SU-DHL-6 (cell line): Measurements from ENCODE around the gene C3orf49.

Experiments
- H2AFZ ChIP-seq: fragments of 200-600 bp; sonication (generic); 2 replicates; pipeline ENCODE4 v1.6.1; 2014; ENCODE audit warnings: low read depth, mild to moderate bottlenecking, moderate library complexity, mixed read lengths, antibody characterized with exemption, low read length; ENCODE audit not compliant: severe bottlenecking
- H3F3A ChIP-seq: fragments of 200-600 bp; shearing (Covaris generic); 2 replicates; pipeline ENCODE4 v1.6.0; 2016; ENCODE audit warnings: antibody characterized with exemption, mild to moderate bottlenecking; ENCODE audit not compliant: insufficient read depth
- H3K27ac ChIP-seq: fragments of 200-600 bp; sonication (generic); 2 replicates; pipeline ENCODE4 v1.5.1; 2016; ENCODE audit warnings: low read depth, mild to moderate bottlenecking, low read length, moderate library complexity, mixed read lengths
- H3K27me3 ChIP-seq: fragments of 200-600 bp; sonication (generic), shearing (Covaris generic); 2 replicates; pipeline ENCODE4 v1.6.0; 2014; ENCODE audit warnings: mild to moderate bottlenecking, low read length
- H3K36me3 ChIP-seq: fragments of 200-600 bp; sonication (generic); 2 replicates; pipeline ENCODE4 v1.6.1; 2014; ENCODE audit warnings: mild to moderate bottlenecking, low read length, mixed read lengths
- H3K4me2 ChIP-seq: fragments of 300-600, 200-600 bp; shearing (Covaris generic), sonication (generic); 2 replicates; pipeline ENCODE4 v1.6.0; 2014; ENCODE audit warnings: low read length, low read depth, mild to moderate bottlenecking; ENCODE audit not compliant: poor library complexity, severe bottlenecking
- H3K4me3 ChIP-seq: fragments of 200-600 bp; sonication (generic); 2 replicates; pipeline ENCODE4 v1.5.1; 2014; ENCODE audit warnings: antibody characterized with exemption, low read length, mild to moderate bottlenecking, mixed read lengths; ENCODE audit not compliant: insufficient read depth, poor library complexity, severe bottlenecking
- H3K79me2 ChIP-seq: fragments of 200-600 bp; sonication (generic); 2 replicates; pipeline ENCODE4 v1.6.1; 2014; ENCODE audit warnings: mild to moderate bottlenecking, low read length, moderate library complexity; ENCODE audit not compliant: insufficient read depth
- H3K9ac ChIP-seq: fragments of 200-600 bp; sonication (generic); 2 replicates; pipeline ENCODE4 v1.7.0; 2014; ENCODE audit warnings: mild to moderate bottlenecking, low read length
- H3K9me2 ChIP-seq: fragments of 200-600 bp; sonication (generic); replicated peaks from 2 replicates; pipeline ENCODE4 v1.6.1; 2014; ENCODE audit warnings: low read length; ENCODE audit not compliant: insufficient read depth
- H3K9me3 ChIP-seq: fragments of 200-600 bp; sonication (generic); 2 replicates; pipeline ENCODE4 v1.6.1; 2014; ENCODE audit warnings: low read length, mixed read lengths; ENCODE audit not compliant: insufficient read depth
- H4K20me1 ChIP-seq: fragments of 200-600 bp; sonication (generic); 2 replicates; pipeline ENCODE4 v1.6.1; 2014; ENCODE audit warnings: low read depth, mild to moderate bottlenecking, antibody characterized with exemption, low read length, moderate library complexity, mixed read lengths
- CTCF ChIP-seq: fragments of 200-600 bp; sonication (generic); IDR thresholded peaks from one replicate; pipeline ENCODE4 v1.5.1; 2017; ENCODE audit warnings: antibody characterized with exemption, mild to moderate bottlenecking, low read length, moderate library complexity; ENCODE audit not compliant: insufficient read depth, poor library complexity, severe bottlenecking
- EZH2phosphoT487 ChIP-seq: fragments of 200-600 bp; sonication (generic), shearing (Covaris generic); conservative IDR thresholded peaks from 2 replicates; pipeline ENCODE4 v1.6.1; 2018; ENCODE audit warnings: mild to moderate bottlenecking, antibody characterized with exemption, low read length, moderate library complexity, mixed read lengths

Gene C3orf49

GRCh38 chr3:63880653-63881052 is 61.6 kb downstream of the C3orf49 start:
- Histone ChIP-seq H4K20me1 (peaks cover 19% of the 10 kb centered on the region), H3K9ac (no peak overlapping the region), H3K79me2 (peaks cover 93% of the 10 kb centered on the region), H2AFZ (no peak overlapping the region), H3K4me3 (no peak overlapping the region), H3K27me3 (no peaks in the 10 kb centered on the region), H3K4me2 (no peak overlapping the region), H3K27ac (no peak overlapping the region), H3F3A (no peaks in the 10 kb centered on the region), H3K36me3 (no peaks in the 10 kb centered on the region), H3K9me3 (no peaks in the 10 kb centered on the region), H3K9me2 (no peaks in the 10 kb centered on the region)
- TF ChIP-seq EZH2phosphoT487 = no peak
- TF ChIP-seq CTCF = no peak

- no peaks in the 10 kb centered on the region for H3K27me3 ChIP-seq
- no peak overlapping the region for H2AFZ ChIP-seq
- H3K9me2 ChIP-seq = no peaks in the 10 kb centered on the region
- no peak overlapping the region for H3K9ac ChIP-seq
- peaks cover 75% of the 10 kb centered on the region for H3K79me2 ChIP-seq
- no peak overlapping the region for H3K4me3 ChIP-seq
- 0 out of 2 replicates have a peak, but pooled peaks cover 2% of the 10 kb centered on the region for H3K36me3 ChIP-seq
- TF ChIP-seq CTCF = no peak
- no peak for TF ChIP-seq EZH2phosphoT487
- H3F3A ChIP-seq = no peaks in the 10 kb centered on the region; the same call in 1 of the 2 replicates
- H3K27ac ChIP-seq = no peak overlapping the region
- peaks cover 7% of the 10 kb centered on the region for H4K20me1 ChIP-seq
- H3K4me2 ChIP-seq = no peak overlapping the region
- no peaks in the 10 kb centered on the region for H3K9me3 ChIP-seq
Measured at GRCh38 chr3:63886858-63887257, 67.8 kb downstream of the C3orf49 start.

GRCh38 chr3:63891518-63891917 is 72.4 kb downstream of the C3orf49 start:
- Histone ChIP-seq H3K79me2 (peaks cover 73% of the 10 kb centered on the region), H3K9me3 (no peaks in the 10 kb centered on the region), H3K4me3 (no peak overlapping the region), H3K27ac (no peak overlapping the region), H3K4me2 (no peak overlapping the region), H3K36me3 (0 out of 2 replicates have a peak, but pooled peaks cover 2% of the 10 kb centered on the region), H3K9me2 (no peaks in the 10 kb centered on the region), H2AFZ (no peak overlapping the region), H3F3A (no peaks in the 10 kb centered on the region; the same call in 1 of the 2 replicates), H3K9ac (no peak overlapping the region), H4K20me1 (0 out of 2 replicates have a peak, but pooled peaks cover 5% of the 10 kb centered on the region), H3K27me3 (no peaks in the 10 kb centered on the region)
- TF ChIP-seq EZH2phosphoT487 (no peak), CTCF (no peak)
